Coronary artery (tissue), 2 donors: ENCODE results near the gene PKIB.

Experiments used
- DNase-seq: peaks from one replicate; pipeline ENCODE4 v3.0.0-alpha.2; 2017; ENCODE audit warnings: low spot score
- H3K27ac ChIP-seq, 2 donors: fragments of 200-600 bp; sonication (generic); one replicate each; pipeline ENCODE4 v1.5.1; 2016 to 2019
- H3K4me3 ChIP-seq: fragments of 200-600 bp; sonication (generic); 2 replicates; pipeline ENCODE4 v1.5.1; 2016; ENCODE audit warnings: mild to moderate bottlenecking, moderate library complexity
- CTCF ChIP-seq: fragments of 200-600 bp; sonication (generic); IDR thresholded peaks from one replicate; pipeline ENCODE4 v1.5.1; 2019; ENCODE audit warnings: antibody characterized with exemption

Gene PKIB

GRCh38 chr6:122657601-122658000 is 47.4 kb downstream of the PKIB start:
- no peak for TF ChIP-seq CTCF
- no peak for DNase-seq

GRCh38 chr6:122660296-122660695 is 50.1 kb downstream of the PKIB start:
- Histone ChIP-seq H3K27ac (no peak overlapping the region), H3K4me3 (no peak overlapping the region)
- no peak for TF ChIP-seq CTCF
- no peak for DNase-seq

More at GRCh38 chr6:122657601-122658000, 47.4 kb downstream of the PKIB start:
- Histone ChIP-seq H3K27ac (no peak overlapping the region), H3K4me3 (no peak overlapping the region)

- DNase-seq, result no peak
- Histone ChIP-seq H3K4me3 (no peak overlapping the region), H3K27ac (no peak overlapping the region)
- no peak for TF ChIP-seq CTCF
Measured at GRCh38 chr6:122663981-122664380, 53.8 kb downstream of the PKIB start.

GRCh38 chr6:122665929-122666328 is 55.7 kb downstream of the PKIB start:
- TF ChIP-seq CTCF, result no peak
- no peak for DNase-seq
- no peak overlapping the region for H3K27ac ChIP-seq
- no peak overlapping the region for H3K4me3 ChIP-seq

GRCh38 chr6:122666418-122666817 is 56.2 kb downstream of the PKIB start:
- DNase-seq, result no peak
- TF ChIP-seq CTCF, result no peak
- no peak overlapping the region for H3K27ac ChIP-seq

GRCh38 chr6:122669418-122669817 is 59.2 kb downstream of the PKIB start:
- no peak for TF ChIP-seq CTCF
- no peak overlapping the region for H3K4me3 ChIP-seq
- H3K27ac ChIP-seq, result no peak overlapping the region
- DNase-seq, result no peak

More at GRCh38 chr6:122666418-122666817, 56.2 kb downstream of the PKIB start:
- H3K4me3 ChIP-seq, result no peak overlapping the region

- no peak for DNase-seq
- TF ChIP-seq CTCF, result no peak
- Histone ChIP-seq H3K4me3 (no peak overlapping the region), H3K27ac (no peak overlapping the region)
Measured at GRCh38 chr6:122669868-122670267, 59.7 kb downstream of the PKIB start.
